Fibroblast of skin of right quadriceps (primary cell): ENCODE results near the gene NTN5.
"Not testable (repeated sequence)": the region's sequence is repeated elsewhere in the genome, so short reads cannot be mapped to it uniquely, and the experiment has no call there.

Experiments
- DNase-seq: peaks from one replicate; pipeline ENCODE4 v3.0.0-alpha.2; 2013

Gene NTN5

GRCh38 chr19:48672994-48673393 is at the start of gene NTN5:
TSS of gene NTN5 (minus strand) at chr19:48673017. CDS start at chr19:48670986, 2,031 bp downstream.
- no peak for DNase-seq

- no peak for DNase-seq
Measured at GRCh38 chr19:48722196-48722708, 49.4 kb upstream of the NTN5 start.

- peak; percentile 99 for DNase-seq
Measured at GRCh38 chr19:48720613-48721296, 47.9 kb upstream of the NTN5 start.

GRCh38 chr19:48720251-48720612 is 47.4 kb upstream of the NTN5 start:
- peak; percentile 17 for DNase-seq

- DNase-seq, result no peak
Measured at GRCh38 chr19:48719263-48720171, 46.7 kb upstream of the NTN5 start, which contains the start of gene MAMSTR. TSS of gene MAMSTR (minus strand) at chr19:48719725. CDS start at chr19:48719031, 694 bp downstream.

- no peak for DNase-seq
Measured at GRCh38 chr19:48718711-48719231, 46.0 kb upstream of the NTN5 start.

- not testable (repeated sequence) for DNase-seq
Measured at GRCh38 chr19:48718106-48718505, 45.3 kb upstream of the NTN5 start.

GRCh38 chr19:48716562-48717291 is 43.9 kb upstream of the NTN5 start:
- DNase-seq, result peak; percentile 73

GRCh38 chr19:48715681-48716171 is 42.9 kb upstream of the NTN5 start:
- DNase-seq, result peak; percentile 34

- DNase-seq, result no peak
Measured at GRCh38 chr19:48714759-48715675, 42.2 kb upstream of the NTN5 start.

GRCh38 chr19:48713864-48714755 is 41.3 kb upstream of the NTN5 start:
- DNase-seq, result peak; percentile 100

GRCh38 chr19:48713041-48713863 is 40.4 kb upstream of the NTN5 start:
- DNase-seq, result peak; percentile 19

- DNase-seq, result no peak
Measured at GRCh38 chr19:48711106-48711662, 38.4 kb upstream of the NTN5 start.

- DNase-seq, result no peak
Measured at GRCh38 chr19:48708471-48708870, 35.7 kb upstream of the NTN5 start.

GRCh38 chr19:48705431-48705830 is 32.6 kb upstream of the NTN5 start:
- DNase-seq, result peak; percentile 41

GRCh38 chr19:48703316-48703715 is 30.5 kb upstream of the NTN5 start:
- no peak for DNase-seq

GRCh38 chr19:48702701-48703100 is 29.9 kb upstream of the NTN5 start:
- no peak for DNase-seq

- DNase-seq, result peak; percentile 76
Measured at GRCh38 chr19:48698046-48698445, 25.2 kb upstream of the NTN5 start.
